Panc1 (cell line): ENCODE data around the gene FANCC. TPM values are rescaled to one million over a fixed set of nuclear protein-coding genes. Genes with fewer than 3 reads are reported as not detected.

Experiments used
- ATAC-seq: fragments of 200-7000 bp; cut with Tn5 transposase; 2 replicates; pipeline ENCODE4 v1.9.1; 2020; ENCODE audit warnings: mild to moderate bottlenecking, moderate library complexity
- BruUV-seq: library from RNA; stranded (reverse); fragments of 400-500 nt; replicated peaks from 2 replicates; lab custom pipeline; 2021; lab: Mats Ljungman, UMichigan
- CTCF ChIA-PET: fragments of 300-600 bp; sonication (Branson Sonifier 250); formaldehyde crosslinking; loops from one replicate; lab custom pipeline; 2022; ENCODE audit warnings: antibody characterized with exemption; lab: Charles Lee
- POLR2A ChIA-PET: fragments of 300-600 bp; sonication (Branson Sonifier 250); formaldehyde crosslinking; loops from one replicate; lab custom pipeline; 2022; ENCODE audit warnings: antibody characterized with exemption; lab: Charles Lee
- DNase-seq: peaks from one replicate; pipeline ENCODE4 v3.0.0-alpha.2; 2010; ENCODE audit warnings: low read depth, low spot score
- H3K27ac ChIP-seq: 2 replicates; pipeline ENCODE4 v1.5.1; 2011; ENCODE audit warnings: mild to moderate bottlenecking, low read length, inconsistent platforms
- H3K27me3 ChIP-seq: fragments of 200-500 bp; sonication (Bioruptor generic); 2 replicates; pipeline ENCODE4 v1.6.0; 2014; ENCODE audit warnings: low read length, inconsistent platforms; ENCODE audit not compliant: control insufficient read depth, insufficient read depth
- H3K36me3 ChIP-seq: fragments of 200-500 bp; sonication (Bioruptor generic); 2 replicates; pipeline ENCODE4 v1.5.1; 2014; ENCODE audit warnings: inconsistent platforms, mild to moderate bottlenecking, low read length, moderate library complexity; ENCODE audit not compliant: control insufficient read depth, insufficient read depth
- H3K4me1 ChIP-seq: 2 replicates; pipeline ENCODE4 v1.5.1; 2011; ENCODE audit warnings: inconsistent platforms, mild to moderate bottlenecking, low read length, moderate library complexity; ENCODE audit not compliant: control insufficient read depth, insufficient read depth
- H3K4me3 ChIP-seq, 2 experiments: 2 replicates each; pipeline ENCODE4 v1.5.1; 2011 to 2012; ENCODE audit warnings: low read depth in 2 of 2, low read length in 2 of 2, mild to moderate bottlenecking in 2 of 2, inconsistent platforms in 1 of 2, moderate library complexity in 1 of 2
- H3K9me3 ChIP-seq: fragments of 200-500 bp; sonication (Bioruptor generic); 2 replicates; pipeline ENCODE4 v1.5.1; 2014; ENCODE audit warnings: low read depth, mild to moderate bottlenecking, inconsistent platforms, low read length, moderate library complexity; ENCODE audit not compliant: control insufficient read depth, insufficient read depth
- POLR2AphosphoS5 ChIP-seq: IDR thresholded peaks from 2 replicates; pipeline ENCODE4 v1.6.1; 2012; ENCODE audit warnings: mild to moderate bottlenecking, low read depth, low read length, moderate library complexity
- SIN3A ChIP-seq: IDR thresholded peaks from 2 replicates; pipeline ENCODE4 v1.6.1; 2012; ENCODE audit warnings: low read depth, mild to moderate bottlenecking, low read length, moderate library complexity, borderline replicate concordance; ENCODE audit not compliant: insufficient read depth
- TCF7L2 ChIP-seq: IDR thresholded peaks from 2 replicates; pipeline ENCODE4 v1.6.1; 2011; ENCODE audit warnings: mild to moderate bottlenecking, low read depth, low read length, inconsistent platforms
- in situ Hi-C: cut with HindIII; loops from 2 replicates; pipeline ENCODE4 v1.10.0; 2016; ENCODE audit warnings: low sequenced_read_pairs, low pct_unique_long_range_greater_than_20kb
- intact Hi-C: fragments of 100-400 bp; cut with micrococcal nuclease; formaldehyde crosslinking; loops from one replicate; pipeline ENCODE4 v1.10.0; 2022; ENCODE audit not compliant: unreplicated experiment
- total RNA-seq: library from RNA; stranded (reverse); gene quantifications from one replicate; pipeline ENCODE4 v1.2.1, GENCODE V29; 2021; ENCODE audit not compliant: unreplicated experiment
- TF ChIP-seq, protein P1 (sequence below): fragments of 450-650 bp; IDR thresholded peaks from 2 replicates; pipeline ENCODE4 v1.5.1; 2017; ENCODE audit warnings: mild to moderate bottlenecking
- TF ChIP-seq, protein P2 (sequence below), 2 experiments: IDR thresholded peaks; 2 replicates each; pipeline ENCODE4 v1.6.1; 2011 to 2012; ENCODE audit warnings: low read depth in 2 of 2, control low read depth in 1 of 2, low read length in 1 of 2, mild to moderate bottlenecking in 1 of 2, moderate library complexity in 1 of 2; ENCODE audit not compliant: insufficient read depth in 1 of 2

Gene FANCC
- total RNA-seq, 1 experiment from 2014 or later: 17.8 TPM

GRCh38 chr9:95167998-95168397, 149.5 kb downstream of the FANCC start:
- Histone ChIP-seq H3K4me3 (no peak overlapping the region), H3K27ac (no peak overlapping the region), H3K27me3 (no peaks in the 10 kb centered on the region), H3K4me1 (no peaks in the 10 kb centered on the region), H3K9me3 (no peaks in the 10 kb centered on the region), H3K36me3 (no peaks in the 10 kb centered on the region)
- BruUV-seq: no TSS peak
- ChIA-PET CTCF (interaction anchor here (0.5 to 1.2 kb wide), 10 partner anchors 10 to 918 kb away, joined by 3 to 7 read pairs (median 4); no protein-coding TSS in a partner anchor), POLR2A (interaction anchor here (0.5 kb wide), 1 partner anchor 314 kb away, joined by 3 read pairs; no protein-coding TSS in a partner anchor)
- intact Hi-C loops (no loop called here), in situ Hi-C loops (no loop called here)
- ATAC-seq: peak; percentile 58; the same call in 1 of the 2 replicates
- DNase-seq: peak; percentile 65
- TF ChIP-seq TCF7L2 (no peak), SIN3A (no peak), POLR2AphosphoS5 (no peak)
- TF ChIP-seq, protein P1, sequence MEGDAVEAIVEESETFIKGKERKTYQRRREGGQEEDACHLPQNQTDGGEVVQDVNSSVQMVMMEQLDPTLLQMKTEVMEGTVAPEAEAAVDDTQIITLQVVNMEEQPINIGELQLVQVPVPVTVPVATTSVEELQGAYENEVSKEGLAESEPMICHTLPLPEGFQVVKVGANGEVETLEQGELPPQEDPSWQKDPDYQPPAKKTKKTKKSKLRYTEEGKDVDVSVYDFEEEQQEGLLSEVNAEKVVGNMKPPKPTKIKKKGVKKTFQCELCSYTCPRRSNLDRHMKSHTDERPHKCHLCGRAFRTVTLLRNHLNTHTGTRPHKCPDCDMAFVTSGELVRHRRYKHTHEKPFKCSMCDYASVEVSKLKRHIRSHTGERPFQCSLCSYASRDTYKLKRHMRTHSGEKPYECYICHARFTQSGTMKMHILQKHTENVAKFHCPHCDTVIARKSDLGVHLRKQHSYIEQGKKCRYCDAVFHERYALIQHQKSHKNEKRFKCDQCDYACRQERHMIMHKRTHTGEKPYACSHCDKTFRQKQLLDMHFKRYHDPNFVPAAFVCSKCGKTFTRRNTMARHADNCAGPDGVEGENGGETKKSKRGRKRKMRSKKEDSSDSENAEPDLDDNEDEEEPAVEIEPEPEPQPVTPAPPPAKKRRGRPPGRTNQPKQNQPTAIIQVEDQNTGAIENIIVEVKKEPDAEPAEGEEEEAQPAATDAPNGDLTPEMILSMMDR: peak; percentile 76
- TF ChIP-seq, protein P2, sequence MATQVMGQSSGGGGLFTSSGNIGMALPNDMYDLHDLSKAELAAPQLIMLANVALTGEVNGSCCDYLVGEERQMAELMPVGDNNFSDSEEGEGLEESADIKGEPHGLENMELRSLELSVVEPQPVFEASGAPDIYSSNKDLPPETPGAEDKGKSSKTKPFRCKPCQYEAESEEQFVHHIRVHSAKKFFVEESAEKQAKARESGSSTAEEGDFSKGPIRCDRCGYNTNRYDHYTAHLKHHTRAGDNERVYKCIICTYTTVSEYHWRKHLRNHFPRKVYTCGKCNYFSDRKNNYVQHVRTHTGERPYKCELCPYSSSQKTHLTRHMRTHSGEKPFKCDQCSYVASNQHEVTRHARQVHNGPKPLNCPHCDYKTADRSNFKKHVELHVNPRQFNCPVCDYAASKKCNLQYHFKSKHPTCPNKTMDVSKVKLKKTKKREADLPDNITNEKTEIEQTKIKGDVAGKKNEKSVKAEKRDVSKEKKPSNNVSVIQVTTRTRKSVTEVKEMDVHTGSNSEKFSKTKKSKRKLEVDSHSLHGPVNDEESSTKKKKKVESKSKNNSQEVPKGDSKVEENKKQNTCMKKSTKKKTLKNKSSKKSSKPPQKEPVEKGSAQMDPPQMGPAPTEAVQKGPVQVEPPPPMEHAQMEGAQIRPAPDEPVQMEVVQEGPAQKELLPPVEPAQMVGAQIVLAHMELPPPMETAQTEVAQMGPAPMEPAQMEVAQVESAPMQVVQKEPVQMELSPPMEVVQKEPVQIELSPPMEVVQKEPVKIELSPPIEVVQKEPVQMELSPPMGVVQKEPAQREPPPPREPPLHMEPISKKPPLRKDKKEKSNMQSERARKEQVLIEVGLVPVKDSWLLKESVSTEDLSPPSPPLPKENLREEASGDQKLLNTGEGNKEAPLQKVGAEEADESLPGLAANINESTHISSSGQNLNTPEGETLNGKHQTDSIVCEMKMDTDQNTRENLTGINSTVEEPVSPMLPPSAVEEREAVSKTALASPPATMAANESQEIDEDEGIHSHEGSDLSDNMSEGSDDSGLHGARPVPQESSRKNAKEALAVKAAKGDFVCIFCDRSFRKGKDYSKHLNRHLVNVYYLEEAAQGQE (IDR thresholded peaks at IDR 0.05; ENCODE audit: insufficient read depth in 1 of 2, low read depth in 2 of 2, low read length in 1 of 2): no peak

DNA sequence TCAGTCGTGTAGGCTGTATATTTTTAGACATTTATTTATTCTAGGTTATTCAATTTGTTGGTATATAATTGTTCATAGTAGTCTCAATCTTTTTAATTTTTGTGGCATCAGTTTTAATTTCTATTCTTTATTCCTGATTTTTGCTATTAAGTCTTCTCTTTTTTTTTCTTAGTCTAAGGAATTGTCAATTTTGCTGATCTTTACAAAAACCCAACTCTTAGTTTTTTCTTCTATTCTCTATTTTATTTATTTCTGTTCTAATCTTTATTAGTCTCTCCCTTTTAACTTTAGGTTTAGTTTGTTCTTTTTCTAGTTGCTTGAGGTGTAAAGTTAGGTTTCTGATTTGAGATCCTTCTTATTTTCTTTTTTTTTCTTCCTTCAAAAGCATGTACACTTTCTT, 152.5 kb downstream of the FANCC start:
- BruUV-seq: no TSS peak
- Histone ChIP-seq H3K4me1 (no peaks in the 10 kb centered on the region), H3K9me3 (no peaks in the 10 kb centered on the region), H3K36me3 (no peaks in the 10 kb centered on the region), H3K4me3 (no peak overlapping the region), H3K27ac (no peak overlapping the region), H3K27me3 (no peaks in the 10 kb centered on the region)
- CTCF ChIA-PET: no interaction called here
- TF ChIP-seq TCF7L2 (no peak), POLR2AphosphoS5 (no peak), SIN3A (no peak)
- TF ChIP-seq, protein P2 (IDR thresholded peaks at IDR 0.05; ENCODE audit: insufficient read depth in 1 of 2, low read depth in 2 of 2, low read length in 1 of 2): no peak
- TF ChIP-seq, protein P1: no peak
- DNase-seq (no peak), ATAC-seq (no peak)
- intact Hi-C loops: no loop called here
- in situ Hi-C loops: no loop called here
- POLR2A ChIA-PET: no interaction called here
